SKM-1 treated with dmso at 0.1 percent for 144 hours (cell line): ENCODE results near the gene FRMD8.

ENCODE experiments used
- DNase-seq: peaks from one replicate; lab custom pipeline; 2025; ENCODE audit not compliant: unreplicated experiment; lab: John Stamatoyannopoulos, UW

FRMD8 gene, protein sequence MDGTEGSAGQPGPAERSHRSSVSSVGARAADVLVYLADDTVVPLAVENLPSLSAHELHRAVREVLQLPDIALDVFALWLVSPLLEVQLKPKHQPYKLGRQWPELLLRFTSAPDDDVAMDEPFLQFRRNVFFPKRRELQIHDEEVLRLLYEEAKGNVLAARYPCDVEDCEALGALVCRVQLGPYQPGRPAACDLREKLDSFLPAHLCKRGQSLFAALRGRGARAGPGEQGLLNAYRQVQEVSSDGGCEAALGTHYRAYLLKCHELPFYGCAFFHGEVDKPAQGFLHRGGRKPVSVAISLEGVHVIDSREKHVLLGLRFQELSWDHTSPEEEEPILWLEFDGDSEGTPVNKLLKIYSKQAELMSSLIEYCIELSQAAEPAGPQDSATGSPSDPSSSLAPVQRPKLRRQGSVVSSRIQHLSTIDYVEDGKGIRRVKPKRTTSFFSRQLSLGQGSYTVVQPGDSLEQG

DNA sequence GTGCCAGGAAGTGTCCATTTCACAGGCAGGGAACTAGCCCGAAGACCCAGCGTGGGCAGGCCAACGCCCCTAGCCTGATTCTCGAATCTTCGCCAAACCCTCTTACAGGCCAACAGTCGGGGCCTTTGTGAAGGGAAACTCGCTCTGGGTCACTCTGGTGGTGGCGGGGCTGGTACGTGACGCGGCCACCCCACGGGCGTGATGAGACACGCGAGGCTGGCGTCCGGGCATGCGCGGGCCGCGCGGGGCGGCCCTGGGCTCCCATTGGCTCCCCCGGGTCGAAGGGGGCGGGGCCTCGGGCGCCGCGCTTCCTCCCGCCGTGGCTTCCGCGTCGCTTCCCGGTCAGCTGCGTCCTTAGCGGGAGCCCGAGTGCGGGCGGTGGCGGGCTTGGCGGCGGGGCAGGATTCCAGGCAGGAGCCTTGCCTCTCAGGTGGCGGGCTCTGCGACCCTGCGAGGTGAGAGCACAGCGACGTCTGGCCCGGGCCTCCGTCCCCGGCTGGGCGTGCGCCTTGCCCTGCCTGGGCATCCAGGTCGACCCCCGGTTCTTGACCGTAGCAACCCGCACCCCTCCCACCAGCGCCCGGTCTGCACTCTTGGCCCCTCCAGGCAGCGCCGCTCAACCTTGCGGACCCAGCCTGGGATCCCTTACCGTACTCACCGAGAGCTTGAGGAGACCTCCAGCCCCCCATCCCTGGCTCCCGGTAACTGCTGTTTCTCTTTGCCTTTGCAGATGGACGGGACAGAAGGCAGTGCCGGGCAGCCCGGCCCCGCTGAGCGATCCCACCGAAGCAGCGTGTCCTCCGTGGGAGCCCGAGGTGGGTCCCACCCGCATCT, at the start of gene FRMD8:
Gene FRMD8 (plus strand): TSS at position 331 of the 834 bp plus-strand sequence. CDS start 400 bp downstream, at position 731.
- peak; percentile 68 for DNase-seq

DNA sequence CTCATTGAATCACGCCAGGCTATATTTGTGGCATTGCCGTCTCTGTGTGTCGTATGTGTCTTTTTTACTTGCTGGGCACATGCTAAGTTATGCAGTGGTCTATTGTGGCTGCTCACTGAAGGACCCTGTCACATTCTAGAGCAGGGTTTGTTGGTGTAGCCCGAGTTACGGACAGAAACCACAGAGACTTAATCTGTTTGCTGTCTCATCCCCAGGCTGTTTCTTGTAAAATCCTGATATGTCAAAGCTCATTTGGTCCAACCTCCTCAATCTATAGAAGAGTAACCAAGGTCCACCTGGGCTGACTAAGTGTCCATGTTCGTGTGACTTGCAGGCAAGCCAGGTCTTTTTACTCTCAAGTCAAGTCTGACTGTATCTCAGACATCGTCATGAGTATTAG, 47.8 kb upstream of the FRMD8 start:
- DNase-seq, result no peak

DNA sequence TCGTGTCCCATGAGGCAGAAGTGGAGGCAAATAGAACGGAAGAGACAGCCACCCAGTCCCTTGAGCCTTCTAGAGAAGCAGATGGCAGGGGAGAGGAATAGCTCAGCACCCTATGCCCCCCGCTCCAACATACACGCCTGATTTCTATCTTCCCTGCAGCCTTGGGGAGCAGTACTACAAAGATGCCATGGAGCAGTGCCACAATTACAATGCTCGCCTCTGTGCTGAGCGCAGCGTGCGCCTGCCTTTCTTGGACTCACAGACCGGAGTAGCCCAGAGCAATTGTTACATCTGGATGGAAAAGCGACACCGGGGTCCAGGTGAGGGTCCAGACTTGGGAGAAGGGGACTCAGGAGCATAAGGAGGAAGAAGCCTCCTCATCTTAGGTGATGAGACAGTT, 46.2 kb upstream of the FRMD8 start:
- no peak for DNase-seq

DNA sequence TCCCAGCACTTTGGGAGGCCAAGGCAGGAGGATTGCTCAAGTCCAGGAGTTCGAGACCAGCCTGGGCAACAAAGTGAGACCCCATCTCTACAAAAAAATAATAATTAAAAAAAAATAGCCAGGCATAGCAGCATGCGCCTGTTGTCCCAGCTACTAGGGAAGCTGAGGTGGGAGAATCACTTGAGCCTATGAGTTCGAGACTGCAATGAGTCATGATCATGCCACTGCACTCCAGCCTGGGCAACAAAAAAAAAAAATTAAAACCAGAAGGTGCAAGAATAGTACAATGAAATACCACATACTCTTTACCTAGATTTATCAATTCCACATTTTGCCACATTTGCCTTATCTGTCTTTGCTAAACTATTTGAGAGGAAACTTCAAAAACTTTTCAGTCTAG, 44.6 kb upstream of the FRMD8 start:
- DNase-seq, result no peak

DNA sequence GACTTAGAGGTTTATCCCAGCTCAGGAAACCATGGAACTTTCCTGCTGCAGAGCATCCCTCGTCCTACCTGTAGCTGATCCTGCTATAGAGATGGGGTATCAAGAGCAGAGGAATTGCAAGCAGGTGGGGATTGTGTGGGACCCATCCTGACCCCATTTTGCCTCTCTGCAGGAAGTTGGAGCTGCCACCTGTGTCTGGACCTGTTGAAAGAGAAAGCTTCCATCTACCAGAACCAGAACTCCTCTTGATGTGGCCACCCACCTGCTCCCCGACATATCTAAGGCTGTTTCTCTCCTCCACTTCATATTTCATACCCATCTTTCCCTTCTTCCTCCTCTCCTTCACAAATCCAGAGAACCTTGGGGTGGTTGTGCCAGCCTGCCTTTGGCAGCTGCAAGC, 34.9 kb upstream of the FRMD8 start:
- DNase-seq, result no peak

DNA sequence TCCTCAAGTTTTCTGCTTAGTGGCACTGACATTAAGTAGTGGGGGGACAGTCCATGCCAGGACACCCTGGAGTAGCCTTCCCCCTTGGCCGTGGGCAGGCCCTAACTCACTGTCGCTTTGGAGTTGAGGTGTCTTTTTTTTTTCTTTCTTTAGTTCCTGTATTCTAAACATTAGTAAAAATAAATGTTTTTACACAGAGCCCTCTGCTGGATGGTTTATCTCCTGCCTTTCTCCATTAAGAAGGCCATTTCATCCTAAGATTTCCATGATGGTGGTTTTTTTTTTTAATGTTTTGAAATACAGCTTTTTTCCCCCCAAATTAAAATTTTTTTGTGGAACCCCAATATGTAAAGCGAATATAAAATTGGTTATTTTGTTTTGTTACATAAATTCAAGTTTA, 33.7 kb upstream of the FRMD8 start:
- no peak for DNase-seq

DNA sequence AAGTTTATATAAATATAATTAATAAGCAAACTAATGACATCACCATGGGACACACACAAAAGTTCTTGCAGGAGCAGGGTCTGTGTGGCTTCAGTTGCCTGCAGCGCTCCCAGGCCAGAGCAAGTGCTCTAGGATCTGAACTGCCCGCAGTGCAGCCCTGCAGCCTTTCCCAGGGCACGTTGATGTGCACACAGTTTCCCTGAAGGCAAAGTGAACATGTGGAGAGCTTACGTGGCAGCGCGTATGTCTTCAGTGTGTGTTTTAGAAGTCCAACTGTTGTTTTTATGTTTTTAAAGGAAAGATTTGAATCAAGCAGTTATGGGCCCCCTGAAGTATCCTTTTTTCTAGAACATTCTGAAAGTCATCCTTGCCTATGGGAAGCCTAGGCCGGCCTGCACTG, 33.1 kb upstream of the FRMD8 start:
- no peak for DNase-seq

DNA sequence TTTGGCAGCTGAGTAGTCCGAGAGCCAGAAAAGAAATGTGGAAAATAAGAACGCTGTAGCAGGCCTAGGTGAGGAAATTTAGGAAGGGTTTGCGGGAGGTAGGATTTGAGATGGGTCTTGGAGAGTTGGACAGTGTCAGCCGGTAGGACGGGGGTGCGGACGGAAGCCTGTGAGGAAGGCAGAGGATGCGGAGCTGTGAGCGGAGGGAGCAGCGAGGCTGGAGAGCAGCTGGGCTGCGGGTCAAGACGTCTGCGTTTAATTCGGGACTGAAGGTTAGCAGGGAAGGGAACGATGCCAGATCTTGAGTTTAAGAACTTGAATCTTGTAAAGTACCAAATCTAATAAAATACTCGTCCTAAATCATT, 32.6 kb upstream of the FRMD8 start:
- DNase-seq, result no peak

DNA sequence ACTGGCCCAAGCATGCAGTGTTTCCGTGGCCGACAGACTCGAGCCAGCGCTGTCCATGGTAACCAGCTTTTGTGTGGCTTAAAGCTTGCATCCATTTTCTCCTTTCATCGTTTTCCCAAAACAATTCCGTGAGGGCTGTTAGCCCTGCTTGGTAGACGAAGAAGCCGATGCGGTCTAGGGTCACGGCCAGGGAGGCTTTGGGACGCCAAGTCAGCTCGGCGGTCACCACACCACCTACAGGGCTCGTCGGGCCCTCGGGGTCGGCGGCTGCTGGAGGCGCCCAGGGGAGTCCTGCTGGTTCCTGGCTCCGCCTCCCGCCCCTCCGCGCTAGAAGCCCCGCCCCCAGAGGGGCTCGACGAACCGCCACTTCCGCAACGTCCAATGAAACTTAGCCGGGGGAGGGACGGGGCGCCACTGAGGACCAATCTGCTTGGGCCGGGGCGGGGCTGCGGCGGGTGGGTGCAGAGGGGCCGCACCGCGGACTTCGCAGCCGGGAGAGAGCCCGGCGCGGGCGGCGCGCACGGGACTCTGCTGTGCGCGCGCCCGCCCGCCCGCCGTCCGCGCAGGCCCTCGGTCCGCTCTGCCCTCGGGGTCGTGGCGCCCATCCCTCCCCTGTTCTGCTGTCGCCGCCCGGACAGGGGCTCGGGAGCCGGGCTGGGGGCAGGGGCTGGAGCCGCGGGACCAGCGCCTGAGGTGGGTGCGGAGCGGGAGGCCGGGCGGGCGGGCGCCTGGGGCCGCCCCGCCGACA, 32.0 kb upstream of the FRMD8 start, which contains the start of gene TIGD3:
Gene TIGD3 (plus strand): TSS at position 487 of the 748 bp plus-strand sequence. CDS start 1,058 bp downstream, outside the sequence.
- DNase-seq, result peak; percentile 91

DNA sequence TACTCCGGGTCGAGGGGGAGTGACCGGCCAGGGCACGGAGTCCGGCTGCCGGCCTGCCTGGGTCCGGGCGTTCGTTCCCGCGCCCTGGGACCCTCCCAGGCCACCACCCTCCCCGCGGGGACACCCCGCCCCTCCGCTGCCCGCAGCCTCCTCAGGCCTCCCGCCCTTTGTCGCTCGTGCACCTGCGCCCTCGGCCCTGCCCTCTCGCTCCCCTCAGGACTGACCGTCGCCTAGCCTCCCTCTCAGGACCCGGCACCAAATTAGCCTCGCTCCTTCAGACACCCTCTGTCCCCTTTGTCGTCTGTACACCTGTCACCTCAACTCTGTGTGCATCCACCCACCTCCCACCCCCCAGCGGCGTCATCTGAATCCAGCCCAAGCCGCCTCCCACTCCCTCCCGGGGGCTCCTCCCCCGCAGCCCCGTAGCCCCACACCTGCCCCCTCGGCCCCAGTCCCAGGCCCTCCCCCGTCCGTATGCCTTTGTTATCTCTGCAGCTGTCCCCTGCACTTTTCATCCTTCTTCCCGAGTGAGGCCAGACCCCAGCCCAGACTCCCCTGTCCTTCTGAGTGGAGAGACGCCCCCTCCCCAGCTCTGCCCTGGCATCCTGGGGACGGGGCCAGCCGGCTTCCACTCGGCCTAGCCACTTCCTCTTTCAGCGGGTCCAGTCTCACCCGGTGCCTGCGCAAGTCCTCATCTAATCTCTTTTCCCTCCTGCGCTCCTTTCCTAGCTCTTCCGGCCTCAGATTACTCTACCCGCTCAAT, 31.2 kb upstream of the FRMD8 start:
- peak; percentile 56 for DNase-seq

DNA sequence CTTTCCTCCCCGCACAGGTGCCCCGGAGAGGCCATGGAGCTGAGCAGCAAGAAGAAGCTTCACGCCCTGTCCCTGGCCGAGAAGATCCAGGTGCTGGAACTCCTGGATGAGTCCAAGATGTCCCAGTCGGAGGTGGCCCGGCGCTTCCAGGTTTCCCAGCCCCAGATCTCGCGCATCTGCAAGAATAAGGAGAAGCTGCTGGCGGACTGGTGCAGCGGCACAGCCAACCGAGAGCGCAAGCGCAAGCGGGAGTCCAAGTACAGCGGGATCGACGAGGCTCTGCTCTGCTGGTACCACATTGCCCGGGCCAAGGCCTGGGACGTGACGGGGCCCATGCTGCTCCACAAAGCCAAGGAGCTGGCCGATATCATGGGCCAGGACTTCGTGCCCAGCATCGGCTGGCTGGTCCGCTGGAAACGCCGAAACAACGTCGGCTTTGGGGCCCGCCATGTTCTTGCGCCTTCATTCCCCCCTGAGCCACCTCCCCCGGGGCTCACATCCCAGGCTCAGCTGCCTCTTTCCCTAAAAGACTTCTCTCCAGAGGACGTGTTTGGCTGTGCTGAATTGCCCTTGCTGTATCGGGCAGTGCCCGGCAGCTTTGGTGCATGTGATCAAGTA, 30.6 kb upstream of the FRMD8 start:
- no peak for DNase-seq

DNA sequence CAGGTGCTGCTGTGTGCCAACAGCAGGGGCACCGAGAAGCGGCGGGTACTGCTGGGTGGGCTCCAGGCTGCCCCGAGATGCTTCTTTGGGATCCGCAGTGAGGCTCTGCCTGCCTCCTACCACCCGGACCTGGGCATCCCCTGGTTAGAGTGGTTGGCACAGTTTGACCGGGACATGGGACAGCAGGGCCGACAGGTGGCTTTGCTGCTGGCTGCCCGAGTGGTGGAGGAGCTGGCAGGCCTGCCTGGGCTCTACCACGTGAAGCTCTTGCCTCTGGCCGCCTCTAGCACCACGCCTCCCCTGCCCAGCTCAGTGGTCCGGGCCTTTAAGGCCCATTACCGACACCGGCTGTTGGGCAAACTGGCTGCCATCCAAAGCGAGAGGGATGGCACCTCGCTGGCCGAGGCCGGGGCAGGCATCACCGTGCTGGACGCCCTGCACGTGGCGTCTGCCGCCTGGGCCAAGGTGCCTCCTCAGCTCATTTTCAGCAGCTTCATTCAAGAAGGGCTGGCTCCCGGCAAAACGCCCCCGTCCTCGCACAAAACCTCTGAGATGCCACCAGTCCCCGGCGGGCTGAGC, 30.0 kb upstream of the FRMD8 start:
- no peak for DNase-seq

DNA sequence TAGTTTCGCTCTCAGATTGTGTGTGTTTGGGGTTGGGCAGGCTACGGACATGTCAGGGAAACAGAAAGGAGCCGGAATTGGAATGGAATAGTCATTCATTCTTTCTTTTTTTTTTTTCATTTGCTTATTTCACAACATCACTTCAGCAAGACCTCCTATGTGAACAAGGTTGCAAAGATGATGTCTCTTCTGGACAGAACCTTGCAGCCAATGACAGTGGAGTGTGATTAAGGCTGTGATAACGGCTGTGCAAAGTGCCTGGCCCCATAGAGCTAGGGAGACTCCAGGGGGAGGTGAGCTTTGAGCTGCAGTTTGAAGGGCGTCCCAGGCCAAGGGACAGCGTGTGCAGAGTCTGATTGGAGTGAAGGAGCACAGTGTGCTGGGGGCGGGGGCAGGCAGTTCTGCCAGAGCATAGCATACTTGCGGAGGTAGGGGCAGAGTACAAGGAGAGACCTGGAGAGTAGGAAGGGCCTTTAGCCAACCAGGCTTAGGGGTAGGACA, 28.5 kb upstream of the FRMD8 start:
- no peak for DNase-seq

DNA sequence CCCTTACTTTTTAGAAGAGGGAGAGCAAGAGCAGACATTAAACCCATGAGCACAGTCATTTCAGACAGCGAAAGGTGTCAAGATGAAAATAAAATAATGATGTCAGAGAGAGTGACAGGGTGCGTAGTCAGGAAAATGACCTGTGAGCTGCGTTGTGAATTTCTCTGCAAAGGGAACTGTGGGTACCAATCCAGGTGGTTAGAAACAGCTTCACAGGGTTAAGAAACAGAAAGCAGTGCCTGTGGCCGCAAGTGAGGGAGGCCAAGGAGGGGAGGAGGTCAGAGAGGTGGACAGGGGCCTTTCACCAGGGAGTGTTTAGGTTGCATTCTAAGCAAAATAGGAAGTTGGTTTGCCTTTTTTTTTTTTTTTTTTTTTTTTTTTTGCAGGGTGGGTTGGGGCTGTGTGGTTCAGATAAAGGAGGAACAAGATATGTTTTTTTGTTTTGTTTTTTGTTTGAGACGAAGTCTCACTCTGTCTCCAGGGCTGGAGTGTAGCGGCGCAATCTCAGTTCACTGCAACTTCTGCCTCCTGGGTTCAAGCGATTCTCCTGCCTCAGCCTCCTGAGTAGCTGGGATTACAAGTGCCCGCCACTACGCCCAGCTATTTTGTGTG, 24.0 kb upstream of the FRMD8 start:
- peak; percentile 75 for DNase-seq

DNA sequence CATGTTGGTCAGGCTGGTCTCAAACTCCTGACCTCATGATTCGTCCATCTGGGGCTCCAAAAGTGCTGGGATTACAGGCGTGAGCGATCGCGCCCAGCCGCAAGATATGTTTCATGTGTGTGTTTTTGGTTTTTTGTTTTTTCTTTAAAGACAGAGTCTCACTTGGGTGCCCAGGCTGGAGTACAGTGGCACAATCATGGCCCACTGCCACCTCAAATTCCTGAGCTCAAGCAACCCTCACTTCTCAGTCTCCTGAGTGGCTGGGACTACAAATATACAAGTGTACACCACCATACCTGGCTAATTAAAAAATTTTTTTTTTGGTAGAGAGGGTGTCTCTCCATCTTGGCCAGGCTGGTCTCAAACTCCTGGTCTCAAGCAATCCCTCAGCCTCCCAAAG, 23.5 kb upstream of the FRMD8 start:
- no peak for DNase-seq

DNA sequence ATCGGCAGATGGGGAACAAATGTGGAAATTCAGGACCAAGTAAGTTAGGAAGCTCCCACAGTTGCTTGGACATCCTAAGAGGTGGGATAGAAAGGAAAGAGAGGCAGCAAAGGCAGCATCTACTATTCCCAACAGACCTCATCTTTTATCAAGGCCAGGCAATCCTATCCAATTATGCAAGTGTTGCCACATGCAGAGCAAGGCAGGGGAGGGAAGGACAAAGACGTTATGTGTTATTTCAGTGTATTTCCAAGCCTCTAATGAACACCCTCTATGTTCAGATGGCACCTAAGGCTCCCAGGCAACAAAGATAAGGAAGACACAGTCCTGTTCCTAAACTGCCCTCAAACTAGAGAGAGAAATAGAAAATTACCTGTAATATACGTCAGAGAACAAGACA, 22.7 kb upstream of the FRMD8 start:
- DNase-seq, result no peak

DNA sequence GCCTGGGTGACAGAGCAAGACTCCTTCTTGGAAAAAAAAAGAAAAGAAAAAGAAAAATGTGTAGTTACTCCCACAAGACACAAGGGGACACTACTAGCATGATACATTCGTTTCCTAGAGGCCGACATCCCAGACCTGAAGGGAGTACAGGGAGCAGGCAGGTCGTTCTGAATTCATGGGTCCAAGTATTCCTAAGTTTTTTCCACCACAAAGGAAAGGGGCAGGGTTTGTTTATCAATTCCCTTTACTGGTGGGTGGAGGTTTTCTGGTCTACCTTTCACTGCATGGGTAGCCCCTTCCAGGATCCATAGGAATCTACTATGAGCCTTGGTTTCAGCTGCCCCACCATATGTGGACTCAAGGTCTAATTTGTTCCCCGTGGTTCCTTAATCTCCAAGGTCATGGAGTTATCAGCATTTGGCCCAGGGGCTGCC, 20.1 kb upstream of the FRMD8 start:
- DNase-seq, result peak; percentile 87

DNA sequence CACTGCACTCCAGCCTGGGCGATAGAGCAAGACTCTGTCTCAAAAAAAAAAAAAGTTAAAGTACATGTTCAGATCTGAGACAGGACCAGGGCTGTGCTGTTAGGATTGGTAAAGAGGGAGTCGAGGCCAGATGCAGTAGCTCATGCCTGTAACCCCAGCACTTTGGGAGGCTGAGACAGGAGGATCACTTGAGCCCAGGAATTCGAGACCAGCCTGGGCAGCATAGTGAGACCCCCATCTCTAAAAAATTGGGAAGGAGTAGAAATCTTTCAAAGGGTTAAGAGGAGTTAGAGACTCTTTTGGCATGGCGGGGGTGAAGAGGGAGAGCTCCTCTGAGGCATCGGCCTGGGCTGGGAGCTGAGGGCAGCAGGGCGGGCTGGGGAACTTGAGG, 15.8 kb upstream of the FRMD8 start:
- DNase-seq, result no peak
